Measurements from ENCODE around the gene IGSF9B. TPM values are rescaled to one million over a fixed set of nuclear protein-coding genes. Genes with fewer than 3 reads are reported as not detected.

Gene IGSF9B
- total RNA-seq, 1 experiment from 2014 or later = 10.1 TPM

DNA sequence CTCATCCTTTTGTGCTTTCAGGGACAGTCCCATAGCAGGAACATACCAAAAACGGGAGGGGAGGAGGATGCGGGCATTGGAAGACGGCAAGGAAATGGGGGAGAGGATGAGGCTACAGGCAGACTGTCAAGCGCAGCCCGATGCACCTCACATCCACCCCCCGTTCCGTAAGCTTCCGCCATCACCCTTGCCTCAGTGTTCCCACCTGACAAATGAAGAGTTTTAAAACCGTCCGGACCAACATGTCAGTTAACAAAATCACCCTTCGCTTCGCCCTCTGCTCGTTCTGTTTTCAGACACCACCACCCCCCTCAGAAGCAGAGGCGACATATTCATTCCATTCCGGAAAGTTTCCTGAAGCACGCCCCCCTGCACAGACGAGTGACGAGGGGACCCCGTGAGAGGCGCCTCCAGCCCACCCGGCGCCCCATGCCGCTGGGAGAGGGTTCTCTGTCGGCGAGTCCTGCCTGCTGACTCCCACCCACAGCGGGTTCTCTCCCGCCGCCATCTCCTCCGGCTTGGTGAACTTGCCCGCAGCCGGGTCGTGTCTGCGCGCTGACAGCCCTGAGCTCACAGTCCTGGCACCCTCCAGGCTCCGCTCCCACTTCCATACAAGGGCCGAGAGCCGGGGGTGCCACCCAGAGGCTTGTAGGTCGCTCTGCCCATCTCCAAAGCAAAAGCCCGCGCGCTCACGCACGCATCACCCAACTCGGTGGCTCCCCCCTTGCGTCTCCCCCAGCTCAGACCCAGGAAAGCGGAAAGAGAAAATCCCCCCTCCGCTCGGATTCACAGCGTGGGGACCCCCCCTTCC, 1.5 kb downstream of the IGSF9B start:
- POLR2A ChIA-PET (ENCODE audit: low non-redundant PET) = no interaction called here
- intact Hi-C loops (cut with micrococcal nuclease; ENCODE audit: unreplicated experiment) = no loop called here
- Histone ChIP-seq H3K4me1 (ENCODE audit: insufficient read depth, low read length, poor library complexity, severe bottlenecking) (peaks cover 22% of the 10 kb centered on the region), H3K36me3 (ENCODE audit: insufficient read depth, low read length, poor library complexity, severe bottlenecking) (no peaks in the 10 kb centered on the region), H3K9me3 (ENCODE audit: low read depth, low read length, poor library complexity, severe bottlenecking) (no peaks in the 10 kb centered on the region), H3K27me3 (replicated peaks; ENCODE audit: insufficient read depth, low read depth, low read length, poor library complexity) (peaks cover 37% of the 10 kb centered on the region), H3K4me3 (ENCODE audit: low read depth, low read length, poor library complexity, severe bottlenecking) (peak overlapping the region; percentile 60), H3K27ac (ENCODE audit: low read depth, low read length, poor library complexity, severe bottlenecking) (no peak overlapping the region)
- no peak for DNase-seq (ENCODE audit: low spot score)
- no TSS peak for BruUV-seq (replicated peaks)
- TF ChIP-seq, protein P1, sequence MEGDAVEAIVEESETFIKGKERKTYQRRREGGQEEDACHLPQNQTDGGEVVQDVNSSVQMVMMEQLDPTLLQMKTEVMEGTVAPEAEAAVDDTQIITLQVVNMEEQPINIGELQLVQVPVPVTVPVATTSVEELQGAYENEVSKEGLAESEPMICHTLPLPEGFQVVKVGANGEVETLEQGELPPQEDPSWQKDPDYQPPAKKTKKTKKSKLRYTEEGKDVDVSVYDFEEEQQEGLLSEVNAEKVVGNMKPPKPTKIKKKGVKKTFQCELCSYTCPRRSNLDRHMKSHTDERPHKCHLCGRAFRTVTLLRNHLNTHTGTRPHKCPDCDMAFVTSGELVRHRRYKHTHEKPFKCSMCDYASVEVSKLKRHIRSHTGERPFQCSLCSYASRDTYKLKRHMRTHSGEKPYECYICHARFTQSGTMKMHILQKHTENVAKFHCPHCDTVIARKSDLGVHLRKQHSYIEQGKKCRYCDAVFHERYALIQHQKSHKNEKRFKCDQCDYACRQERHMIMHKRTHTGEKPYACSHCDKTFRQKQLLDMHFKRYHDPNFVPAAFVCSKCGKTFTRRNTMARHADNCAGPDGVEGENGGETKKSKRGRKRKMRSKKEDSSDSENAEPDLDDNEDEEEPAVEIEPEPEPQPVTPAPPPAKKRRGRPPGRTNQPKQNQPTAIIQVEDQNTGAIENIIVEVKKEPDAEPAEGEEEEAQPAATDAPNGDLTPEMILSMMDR (conservative IDR thresholded peaks at IDR 0.05; ENCODE audit: low read depth, low read length) = no peak
- TF ChIP-seq EZH2 (IDR thresholded peaks at IDR 0.05; ENCODE audit: borderline replicate concordance, low read depth, low read length, poor library complexity, severe bottlenecking) = no peak
- CTCF ChIA-PET = no interaction called here

DNA sequence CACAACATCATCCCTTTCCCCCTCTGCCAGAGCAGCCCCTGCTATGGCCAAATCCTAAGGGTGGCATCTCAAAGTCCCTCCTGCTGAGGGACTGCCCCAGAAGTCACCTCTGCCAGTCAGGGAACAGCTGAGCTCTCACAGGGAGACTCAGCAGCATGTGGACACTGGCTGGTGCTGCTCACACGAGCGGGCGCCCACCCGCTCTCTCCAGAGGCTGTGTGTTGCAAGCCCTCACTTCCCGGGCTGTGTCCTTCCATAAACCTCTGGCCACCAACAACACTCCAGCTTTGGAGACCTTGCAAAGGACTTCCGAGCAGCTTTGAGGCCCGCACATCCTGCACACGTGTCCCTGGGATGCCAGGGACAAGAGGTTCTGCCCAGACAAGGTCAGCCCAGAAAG, 2.8 kb downstream of the IGSF9B start:
- Histone ChIP-seq H3K27me3 (replicated peaks; ENCODE audit: insufficient read depth, low read depth, low read length, poor library complexity) (peaks cover 30% of the 10 kb centered on the region), H3K4me3 (ENCODE audit: low read depth, low read length, poor library complexity, severe bottlenecking) (no peak overlapping the region), H3K27ac (ENCODE audit: low read depth, low read length, poor library complexity, severe bottlenecking) (no peak overlapping the region), H3K9me3 (ENCODE audit: low read depth, low read length, poor library complexity, severe bottlenecking) (no peaks in the 10 kb centered on the region), H3K36me3 (ENCODE audit: insufficient read depth, low read length, poor library complexity, severe bottlenecking) (no peaks in the 10 kb centered on the region), H3K4me1 (ENCODE audit: insufficient read depth, low read length, poor library complexity, severe bottlenecking) (peaks cover 32% of the 10 kb centered on the region)
- intact Hi-C loops (cut with micrococcal nuclease; ENCODE audit: unreplicated experiment) = no loop called here
- no TSS peak for BruUV-seq (replicated peaks)
- POLR2A ChIA-PET (ENCODE audit: low non-redundant PET) = no interaction called here
- DNase-seq (ENCODE audit: low spot score) = no peak
- CTCF ChIA-PET = no interaction called here
- TF ChIP-seq EZH2 (IDR thresholded peaks at IDR 0.05; ENCODE audit: borderline replicate concordance, low read depth, low read length, poor library complexity, severe bottlenecking) = no peak
- TF ChIP-seq, protein P1 (conservative IDR thresholded peaks at IDR 0.05; ENCODE audit: low read depth, low read length) = no peak

DNA sequence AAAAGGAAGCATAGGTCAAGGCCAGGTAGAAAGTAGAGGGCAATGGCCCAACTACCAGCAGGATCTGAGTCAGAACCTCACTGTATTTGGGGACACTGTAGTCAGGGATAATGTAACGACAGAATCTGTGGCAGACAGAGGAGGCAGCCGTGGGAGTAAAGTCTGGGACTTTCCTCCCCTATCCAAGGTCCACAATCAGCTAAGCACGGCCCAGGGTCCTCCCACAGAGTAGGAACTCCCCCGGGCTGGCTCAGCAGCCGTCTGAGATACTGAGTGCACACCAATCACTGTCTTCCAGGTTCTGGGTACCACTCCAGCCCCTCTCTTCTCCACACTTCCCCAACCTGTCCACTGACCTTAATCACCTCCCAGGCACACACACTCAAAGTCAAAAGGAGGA, 3.2 kb downstream of the IGSF9B start:
- intact Hi-C loops (cut with micrococcal nuclease; ENCODE audit: unreplicated experiment) = no loop called here
- CTCF ChIA-PET = no interaction called here
- H3K9me3 ChIP-seq (ENCODE audit: low read depth, low read length, poor library complexity, severe bottlenecking) = no peaks in the 10 kb centered on the region
- no peaks in the 10 kb centered on the region for H3K36me3 ChIP-seq (ENCODE audit: insufficient read depth, low read length, poor library complexity, severe bottlenecking)
- peaks cover 32% of the 10 kb centered on the region for H3K4me1 ChIP-seq (ENCODE audit: insufficient read depth, low read length, poor library complexity, severe bottlenecking)
- DNase-seq (ENCODE audit: low spot score) = no peak
- H3K27me3 ChIP-seq (replicated peaks; ENCODE audit: insufficient read depth, low read depth, low read length, poor library complexity) = peaks cover 28% of the 10 kb centered on the region
- H3K27ac ChIP-seq (ENCODE audit: low read depth, low read length, poor library complexity, severe bottlenecking) = no peak overlapping the region
- POLR2A ChIA-PET (ENCODE audit: low non-redundant PET) = no interaction called here
- H3K4me3 ChIP-seq (ENCODE audit: low read depth, low read length, poor library complexity, severe bottlenecking) = no peak overlapping the region
- no TSS peak for BruUV-seq (replicated peaks)
- TF ChIP-seq, protein P1 (conservative IDR thresholded peaks at IDR 0.05; ENCODE audit: low read depth, low read length) = no peak
- TF ChIP-seq EZH2 (IDR thresholded peaks at IDR 0.05; ENCODE audit: borderline replicate concordance, low read depth, low read length, poor library complexity, severe bottlenecking) = no peak
